ENCODE results near the gene SPAG4.

Gene SPAG4

GRCh38 chr20:35599776-35600120, 15.9 kb upstream of the SPAG4 start:
- DNase-seq (ENCODE audit: low read depth, low spot score), result no peak

DNA sequence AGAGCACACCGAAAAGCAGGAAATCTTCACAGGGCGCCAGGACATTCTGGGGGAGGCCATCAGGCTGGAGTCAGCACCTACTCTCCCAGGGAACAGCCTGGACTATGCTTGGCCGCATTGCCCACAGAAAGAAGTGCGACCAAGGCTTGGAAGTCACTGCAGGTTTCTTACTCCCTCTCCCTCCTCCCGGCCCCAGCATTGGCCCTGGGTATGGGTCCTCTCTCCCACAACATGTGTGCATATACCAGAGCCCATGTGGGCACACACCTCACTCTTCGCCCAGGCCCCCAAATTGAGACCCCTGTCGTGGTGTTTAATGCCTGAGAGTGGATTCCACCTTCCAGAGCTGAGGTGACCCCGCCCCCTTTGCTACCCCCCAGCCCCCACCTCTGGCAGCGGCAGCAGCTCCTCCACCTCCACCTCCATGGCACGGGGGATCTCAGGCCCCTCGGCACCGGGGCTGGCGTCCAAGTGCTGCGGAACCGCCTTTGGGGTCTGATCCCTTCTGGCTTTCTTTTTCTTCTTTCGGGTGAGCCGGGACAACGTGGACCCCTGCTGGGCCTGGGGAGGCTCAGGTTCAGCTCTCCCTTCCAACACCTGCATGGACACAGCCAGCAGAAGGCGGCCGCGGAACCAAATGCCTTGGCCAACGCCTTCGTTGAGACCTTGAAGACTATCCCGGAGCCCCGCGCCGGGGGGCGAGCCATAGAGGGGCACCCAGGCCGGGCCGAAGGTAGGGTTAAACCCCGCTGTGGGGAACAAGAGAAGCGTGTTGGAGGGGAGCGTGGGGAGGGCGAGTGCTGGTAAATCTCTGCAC, 15.2 kb upstream of the SPAG4 start:
- DNase-seq (ENCODE audit: low read depth, low spot score), result no peak

- no peak for DNase-seq (ENCODE audit: low read depth, low spot score)
Measured at GRCh38 chr20:35600993-35601973, 14.3 kb upstream of the SPAG4 start.

DNA sequence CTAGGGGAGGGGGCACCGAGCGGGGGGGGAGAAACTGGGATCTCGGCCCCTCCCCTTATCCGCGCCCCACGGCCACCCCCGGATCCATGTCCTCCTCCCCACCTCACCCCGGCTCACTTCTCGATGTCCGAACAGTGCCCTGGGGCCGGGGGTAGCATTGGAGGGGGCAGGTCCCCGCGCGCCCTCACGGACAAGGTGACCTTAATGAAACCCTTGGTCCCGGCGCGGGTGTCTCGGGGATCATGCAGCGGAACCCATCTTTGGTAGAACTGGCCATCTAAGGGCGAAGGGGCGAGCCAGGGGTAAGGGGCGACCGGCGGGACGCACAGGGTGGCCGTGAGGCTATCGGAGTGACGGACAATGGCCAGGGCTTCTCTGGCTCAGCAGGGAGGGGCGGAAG, 13.6 kb upstream of the SPAG4 start:
- no peak for DNase-seq (ENCODE audit: low read depth, low spot score)

DNA sequence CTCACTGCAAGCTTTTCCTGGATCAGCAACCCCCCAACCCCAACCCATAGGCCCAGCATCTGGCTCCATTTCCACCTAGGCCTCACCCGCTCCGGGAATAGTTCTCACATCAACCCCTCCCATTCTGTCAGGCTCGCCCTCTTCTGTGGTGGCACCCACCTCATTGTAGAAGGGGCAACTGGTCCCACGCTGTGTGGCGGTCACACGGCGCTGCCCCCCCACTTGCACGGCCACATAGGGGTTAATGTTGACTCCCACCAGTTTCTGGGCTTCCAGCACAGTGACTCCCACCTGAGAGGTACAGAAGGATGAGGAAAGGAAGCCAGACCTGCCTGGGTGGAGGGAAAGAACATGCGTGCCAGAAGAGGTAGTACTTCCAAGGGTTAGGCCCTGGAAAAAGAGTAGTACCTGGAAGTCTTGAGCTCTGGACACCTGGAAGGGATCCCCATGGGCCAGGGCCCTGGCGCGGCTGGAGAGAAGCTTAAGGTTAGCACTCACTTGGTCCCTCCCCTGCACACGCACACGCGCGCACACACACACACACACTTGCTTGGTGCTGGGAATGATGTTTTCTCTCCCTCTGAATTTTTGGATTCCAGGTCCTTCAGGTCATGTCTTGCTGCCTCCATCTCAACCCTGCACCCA, 12.7 kb upstream of the SPAG4 start:
- no peak for DNase-seq (ENCODE audit: low read depth, low spot score)

DNA sequence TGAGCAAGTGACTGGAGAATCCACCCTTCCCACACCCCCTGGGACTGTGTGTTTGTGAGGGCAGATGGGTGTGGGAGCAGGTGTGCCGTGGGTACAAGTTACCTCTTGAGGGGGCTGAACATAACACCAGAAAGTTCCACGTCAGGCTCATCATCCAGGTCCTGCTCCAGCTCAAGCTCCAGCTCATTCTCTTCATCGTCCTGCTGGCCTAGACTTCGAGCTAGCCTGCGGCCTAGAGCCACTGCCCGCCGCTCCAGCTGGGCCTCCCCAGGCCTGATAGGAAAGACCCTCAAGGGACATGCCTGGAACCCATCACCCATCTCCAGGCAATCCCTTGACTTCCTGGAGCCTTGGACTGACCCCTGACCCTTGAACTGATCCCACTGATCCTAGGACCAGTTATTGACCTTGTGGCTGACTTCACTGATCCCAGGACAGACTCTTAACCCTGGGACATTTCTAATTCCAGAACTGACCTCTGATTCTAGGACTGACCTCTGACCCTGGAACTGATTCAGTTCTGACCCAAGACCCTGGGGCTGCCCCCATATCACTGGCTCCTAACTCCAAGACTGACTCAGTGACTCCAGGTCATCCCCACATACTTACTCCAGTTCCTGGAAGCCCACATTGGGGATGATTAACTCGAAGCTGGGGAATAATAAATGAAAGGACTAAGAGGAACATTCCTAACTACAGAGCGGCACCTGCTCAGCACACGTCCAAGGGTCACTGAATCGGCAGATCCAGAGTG, 11.8 kb upstream of the SPAG4 start:
- no peak for DNase-seq (ENCODE audit: low read depth, low spot score)

DNA sequence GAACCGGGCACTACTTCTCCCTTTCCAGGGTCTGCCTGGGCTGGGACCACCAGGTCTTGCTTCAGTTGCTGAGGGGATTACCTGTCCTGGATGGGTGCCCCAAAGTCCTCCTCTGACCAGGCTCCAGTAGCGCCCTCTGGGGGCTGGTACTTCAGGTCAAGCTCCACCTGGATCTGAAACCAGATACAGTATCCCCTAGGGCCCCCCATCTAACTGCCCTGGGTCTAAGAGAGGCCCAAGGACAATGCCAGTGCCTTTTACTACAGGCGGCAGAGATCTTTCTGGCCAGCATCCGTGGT, 11.2 kb upstream of the SPAG4 start:
- no peak for DNase-seq (ENCODE audit: low read depth, low spot score)

DNA sequence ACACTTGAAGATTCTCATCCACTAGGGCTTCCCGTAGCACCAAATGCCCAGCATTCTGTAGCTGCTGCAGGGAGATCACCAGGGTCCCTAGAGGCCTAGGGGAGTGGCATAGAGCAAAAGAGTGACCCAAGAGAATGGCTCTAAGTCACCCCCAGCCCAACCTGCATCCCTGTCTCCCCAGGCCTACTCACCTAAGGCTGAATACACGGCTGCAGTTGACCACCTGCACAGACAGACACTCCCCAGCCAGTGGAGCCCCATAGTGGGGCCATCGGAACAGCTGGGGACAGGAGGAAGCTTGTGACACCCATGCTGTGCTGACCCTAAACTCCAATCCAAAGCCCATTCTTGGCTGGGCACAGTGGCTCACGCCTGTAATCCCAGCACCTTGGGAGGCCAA, 9.5 kb upstream of the SPAG4 start:
- no peak for DNase-seq (ENCODE audit: low read depth, low spot score)

- DNase-seq (ENCODE audit: low read depth, low spot score), result no peak
Measured at GRCh38 chr20:35607003-35607735, 8.5 kb upstream of the SPAG4 start.

GRCh38 chr20:35610833-35611427, 4.7 kb upstream of the SPAG4 start:
- DNase-seq (ENCODE audit: low read depth, low spot score), result no peak

DNA sequence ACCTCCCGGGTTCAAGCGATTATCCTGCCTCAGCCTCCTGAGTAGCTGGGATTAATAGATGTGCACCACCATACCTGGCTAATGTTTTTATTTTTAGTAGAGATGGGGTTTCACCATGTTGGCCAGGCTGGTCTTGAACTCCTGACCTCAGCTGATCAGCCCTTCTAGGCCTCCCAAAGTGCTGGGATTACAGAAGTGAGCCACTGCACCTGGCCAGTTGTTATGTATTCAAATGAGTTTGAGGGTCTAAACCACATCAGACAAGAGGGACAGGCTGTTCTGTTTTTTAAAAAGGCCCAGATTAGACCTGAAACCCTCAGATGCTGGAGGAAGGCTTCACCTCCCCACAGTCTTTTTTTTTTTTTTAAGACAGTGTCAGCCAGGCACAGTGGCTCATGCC, 4.1 kb upstream of the SPAG4 start:
- DNase-seq (ENCODE audit: low read depth, low spot score), result no peak

DNA sequence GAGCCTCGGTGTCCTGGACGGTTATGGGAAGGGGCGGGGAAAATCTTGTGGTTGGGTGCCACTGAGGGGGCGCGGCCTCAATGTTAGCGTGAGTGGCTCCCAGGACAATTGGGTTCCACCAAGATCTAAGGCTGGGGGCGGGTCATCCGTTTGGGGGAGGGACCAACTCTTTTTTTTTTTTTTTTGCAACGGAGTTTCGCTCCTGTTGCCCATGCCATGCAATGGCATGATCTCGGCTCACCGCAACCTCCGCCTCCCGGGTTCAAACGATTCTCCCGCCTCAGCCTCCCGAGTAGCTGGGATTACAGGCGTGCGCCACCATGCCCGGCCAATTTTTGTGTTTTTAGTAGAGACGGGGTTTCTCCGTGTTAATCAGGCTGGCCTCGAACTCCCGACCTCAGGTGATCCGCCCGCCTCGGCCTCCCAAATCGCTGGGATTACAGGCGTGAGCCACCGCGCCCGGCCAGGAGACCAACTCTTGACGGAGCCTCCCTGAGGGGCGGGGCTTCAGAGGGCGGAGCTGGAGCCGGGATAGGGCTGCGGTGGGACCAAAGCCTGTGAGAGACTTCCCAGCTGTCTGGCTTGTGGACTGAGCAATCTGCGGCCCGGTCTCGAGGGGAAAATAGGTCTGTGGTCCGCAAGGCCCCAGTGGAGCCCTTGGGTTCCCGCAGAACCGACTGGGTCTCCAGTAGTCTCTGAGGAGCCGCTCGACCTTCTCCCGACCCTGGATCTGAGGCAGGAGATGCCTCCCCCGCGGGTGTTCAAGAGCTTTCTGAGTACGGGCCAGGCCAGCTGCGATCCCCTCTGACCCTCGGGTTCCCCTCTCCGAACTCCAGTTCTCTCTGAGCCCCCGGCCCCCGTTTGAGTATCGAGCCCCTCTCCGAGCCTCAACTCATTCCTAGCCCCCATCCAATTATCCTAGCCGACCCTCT, 1.1 kb downstream of the SPAG4 start:
- DNase-seq (ENCODE audit: low read depth, low spot score), result no peak

DNA sequence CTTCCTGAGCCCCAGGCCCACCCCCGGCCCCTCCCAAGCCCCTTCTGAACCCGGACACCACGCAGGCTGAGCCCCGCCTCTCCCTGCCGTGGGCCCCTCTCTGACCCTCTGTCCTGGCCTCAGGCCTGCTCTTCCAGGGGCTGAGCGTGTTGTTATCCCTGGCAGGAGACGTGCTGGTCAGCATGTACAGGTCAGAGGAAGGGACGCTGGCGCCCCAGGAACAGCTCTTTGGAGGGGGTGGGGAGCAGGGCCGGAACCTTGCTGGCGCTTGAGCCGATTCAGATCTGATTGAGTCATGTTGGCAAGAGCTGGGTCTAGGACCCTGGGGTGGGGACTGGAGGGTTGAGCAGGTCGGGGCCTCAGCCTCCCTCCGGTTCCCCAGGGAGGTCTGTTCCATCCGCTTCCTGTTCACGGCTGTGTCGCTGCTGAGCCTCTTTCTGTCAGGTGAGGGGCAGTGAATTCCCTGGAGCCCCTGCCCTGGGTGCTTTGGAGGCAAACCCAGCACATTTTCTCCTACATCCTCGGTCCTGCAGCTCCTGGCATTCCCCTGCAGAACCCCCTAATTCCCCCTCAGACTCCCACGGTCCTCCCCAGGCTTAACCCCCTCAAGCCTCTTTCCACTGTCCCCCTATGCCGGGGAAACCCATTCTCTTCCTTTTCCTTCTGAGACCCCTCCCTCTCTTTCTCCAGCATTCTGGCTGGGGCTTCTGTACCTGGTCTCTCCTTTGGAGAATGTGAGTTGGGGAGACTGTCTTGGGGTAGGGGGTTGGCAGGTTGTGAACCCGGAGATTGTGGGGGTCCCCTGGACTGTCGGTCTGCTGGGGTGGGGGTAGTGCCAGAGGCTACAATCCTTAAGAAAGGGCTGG, 2.0 kb downstream of the SPAG4 start:
- DNase-seq (ENCODE audit: low read depth, low spot score), result no peak

DNA sequence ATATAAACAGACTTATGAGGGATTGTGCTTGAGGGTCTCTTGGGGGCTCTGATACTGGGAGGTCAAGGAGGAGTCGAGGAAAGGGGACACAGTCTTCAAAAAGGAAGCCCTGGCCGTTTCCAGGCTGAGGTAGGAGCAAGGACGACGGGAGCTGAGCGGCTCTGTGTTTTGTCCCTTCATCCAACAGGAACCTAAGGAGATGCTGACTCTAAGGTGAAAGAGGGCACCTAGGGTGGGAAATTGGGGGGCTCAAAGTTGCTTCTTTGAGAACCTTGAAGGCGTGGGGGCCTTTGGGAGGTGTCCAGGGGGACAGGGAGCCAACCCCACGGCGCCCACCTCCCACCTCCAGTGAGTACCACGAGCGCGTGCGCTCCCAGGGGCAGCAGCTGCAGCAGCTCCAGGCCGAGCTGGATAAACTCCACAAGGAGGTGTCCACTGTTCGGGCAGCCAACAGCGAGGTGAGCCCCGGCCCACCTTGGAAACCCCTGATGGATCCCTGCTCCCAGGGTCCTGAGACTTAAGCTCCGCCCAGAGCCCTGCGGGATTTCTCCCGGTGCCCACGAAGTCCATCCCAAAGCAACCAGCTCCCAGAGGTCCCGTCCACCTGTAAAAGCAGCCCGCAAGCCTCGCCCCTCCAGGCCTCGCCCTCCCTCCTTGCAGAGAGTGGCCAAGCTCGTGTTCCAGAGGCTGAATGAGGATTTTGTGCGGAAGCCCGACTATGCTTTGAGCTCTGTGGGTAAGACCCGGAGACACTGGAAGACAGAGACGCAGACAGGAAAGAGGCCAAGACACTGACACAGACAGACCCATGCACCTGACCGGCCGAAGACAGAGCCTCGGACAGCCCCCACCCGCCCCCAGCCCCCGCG, 2.9 kb downstream of the SPAG4 start:
- no peak for DNase-seq (ENCODE audit: low read depth, low spot score)

- DNase-seq (ENCODE audit: low read depth, low spot score), result peak; percentile 75
Measured at GRCh38 chr20:35619196-35620095, 3.8 kb downstream of the SPAG4 start.

DNA sequence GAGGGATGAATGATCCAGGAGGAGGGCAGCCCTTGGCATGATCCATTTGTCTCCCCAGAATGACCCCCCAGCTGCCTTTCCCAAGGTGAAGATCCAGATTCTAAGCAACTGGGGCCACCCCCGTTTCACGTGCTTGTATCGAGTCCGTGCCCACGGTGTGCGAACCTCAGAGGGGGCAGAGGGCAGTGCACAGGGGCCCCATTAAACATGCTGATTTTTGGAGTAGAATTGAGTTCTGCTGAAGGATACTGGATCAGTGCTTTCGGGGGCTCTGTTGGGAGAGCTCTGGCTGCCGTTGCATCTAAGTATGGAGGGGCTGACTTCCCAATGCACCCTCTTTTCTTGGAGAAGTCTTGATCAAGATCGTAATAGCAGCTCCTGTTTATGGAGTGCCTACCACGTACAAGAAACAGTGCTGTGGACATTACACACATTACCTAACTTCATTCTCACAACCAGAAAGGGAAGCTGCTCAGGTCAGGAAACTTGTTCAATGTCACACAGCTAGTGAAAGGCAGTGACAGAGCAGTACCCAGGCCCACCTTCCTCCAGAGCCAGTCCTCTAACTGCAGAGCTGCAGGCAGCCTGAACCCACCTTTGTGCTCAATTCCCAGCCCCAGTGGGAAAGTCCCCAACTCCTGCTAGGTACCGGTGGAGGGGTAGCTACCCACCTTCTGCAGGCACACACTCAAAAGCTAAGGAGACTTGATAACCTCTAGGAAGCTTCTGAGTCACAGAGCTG, 5.4 kb downstream of the SPAG4 start:
- DNase-seq (ENCODE audit: low read depth, low spot score), result no peak
